Type B pancreatic cell (in vitro differentiated cells): ENCODE results near the gene SAE1. TPM values are rescaled to one million over a fixed set of nuclear protein-coding genes. Genes with fewer than 3 reads are reported as not detected.

ENCODE experiments used
- DNase-seq: peaks from one replicate; pipeline ENCODE4 v3.0.0; 2021; ENCODE audit warnings: mixed read lengths; ENCODE audit not compliant: unreplicated experiment; ENCODE audit errors: extremely low spot score
- H3K27ac Mint-ChIP-seq: 2 replicates; pipeline ENCODE4 v1.8.0; 2021; ENCODE audit warnings: mild to moderate bottlenecking, mixed read lengths
- H3K27me3 Mint-ChIP-seq: 2 replicates; pipeline ENCODE4 v1.8.0; 2021; ENCODE audit warnings: mixed read lengths
- H3K36me3 Mint-ChIP-seq: 2 replicates; pipeline ENCODE4 v1.8.0; 2021; ENCODE audit warnings: mixed read lengths
- H3K4me1 Mint-ChIP-seq: one replicate; pipeline ENCODE4 v1.8.0; 2021; ENCODE audit warnings: mixed read lengths; ENCODE audit not compliant: unreplicated experiment
- H3K4me3 Mint-ChIP-seq: 2 replicates; pipeline ENCODE4 v1.8.0; 2021; ENCODE audit warnings: mild to moderate bottlenecking, mixed read lengths
- H3K9me3 Mint-ChIP-seq: 2 replicates; pipeline ENCODE4 v1.8.0; 2021; ENCODE audit warnings: mixed read lengths
- CTCF ChIP-seq: fragments of 200-600 bp; sonication (generic); conservative IDR thresholded peaks from 2 replicates; pipeline ENCODE4 v1.5.0; 2021; ENCODE audit warnings: antibody characterized with exemption, mild to moderate bottlenecking
- total RNA-seq: library from RNA; stranded (reverse); gene quantifications from 2 replicates; pipeline ENCODE4 v1.2.1, GENCODE V29; 2021; ENCODE audit warnings: low replicate concordance

Gene SAE1
- total RNA-seq, 1 donor from 2014 or later: 155 TPM

- Mint-ChIP-seq H3K36me3 (peaks cover 25% of the 10 kb centered on the region), H3K4me3 (no peak overlapping the region), H3K27ac (no peak overlapping the region), H3K4me1 (peaks cover 6% of the 10 kb centered on the region), H3K9me3 (no peaks in the 10 kb centered on the region), H3K27me3 (no peaks in the 10 kb centered on the region)
- TF ChIP-seq CTCF: no peak
- DNase-seq: no peak
Measured at GRCh38 chr19:47197141-47197540, 66.5 kb downstream of the SAE1 start.

GRCh38 chr19:47200530-47200929, 69.9 kb downstream of the SAE1 start:
- Mint-ChIP-seq H3K27ac (no peak overlapping the region), H3K4me1 (peaks cover 7% of the 10 kb centered on the region), H3K9me3 (no peaks in the 10 kb centered on the region), H3K36me3 (peaks cover 25% of the 10 kb centered on the region), H3K27me3 (no peaks in the 10 kb centered on the region), H3K4me3 (no peak overlapping the region)
- DNase-seq: no peak
- no peak for TF ChIP-seq CTCF

GRCh38 chr19:47203254-47203653, 72.6 kb downstream of the SAE1 start:
- Mint-ChIP-seq H3K27ac (peak overlapping the region; percentile 42), H3K27me3 (no peaks in the 10 kb centered on the region), H3K9me3 (no peaks in the 10 kb centered on the region), H3K4me1 (peaks cover 7% of the 10 kb centered on the region), H3K4me3 (no peak overlapping the region), H3K36me3 (peaks cover 32% of the 10 kb centered on the region)
- no peak for TF ChIP-seq CTCF
- DNase-seq: no peak

- H3K9me3 Mint-ChIP-seq: no peaks in the 10 kb centered on the region
- no peaks in the 10 kb centered on the region for H3K27me3 Mint-ChIP-seq
- H3K4me3 Mint-ChIP-seq: no peak overlapping the region
- H3K4me1 Mint-ChIP-seq: peaks cover 6% of the 10 kb centered on the region
- DNase-seq: no peak
- TF ChIP-seq CTCF: no peak
- H3K36me3 Mint-ChIP-seq: peaks cover 31% of the 10 kb centered on the region
- no peak overlapping the region for H3K27ac Mint-ChIP-seq
Measured at GRCh38 chr19:47209319-47210179, 78.9 kb downstream of the SAE1 start.

GRCh38 chr19:47210180-47210490, 79.5 kb downstream of the SAE1 start:
- H3K36me3 Mint-ChIP-seq: peaks cover 28% of the 10 kb centered on the region
- peak overlapping the region; percentile 57 for H3K27ac Mint-ChIP-seq
- DNase-seq: no peak
- no peak overlapping the region for H3K4me3 Mint-ChIP-seq
- TF ChIP-seq CTCF: no peak
- H3K27me3 Mint-ChIP-seq: no peaks in the 10 kb centered on the region
- no peaks in the 10 kb centered on the region for H3K9me3 Mint-ChIP-seq
- H3K4me1 Mint-ChIP-seq: peaks cover 6% of the 10 kb centered on the region
